GM18951 (cell line): ENCODE results near the gene TRIP12.
"Not testable (repeated sequence)": the region's sequence is repeated elsewhere in the genome, so short reads cannot be mapped to it uniquely, and the experiment has no call there.

Experiments
- POLR2A ChIP-seq: IDR thresholded peaks from 4 replicates; pipeline ENCODE4 v1.6.1; 2011; ENCODE audit warnings: mild to moderate bottlenecking; ENCODE audit not compliant: insufficient read length, insufficient read depth; ENCODE audit errors: extremely low read depth
- in situ Hi-C: fragments of 300-500 bp; cut with MboI; formaldehyde crosslinking; loops from one replicate; pipeline ENCODE4 v1.12.0; 2022; ENCODE audit warnings: low sequenced_read_pairs, mixed read lengths, inconsistent platforms; ENCODE audit not compliant: unreplicated experiment

Gene TRIP12

DNA sequence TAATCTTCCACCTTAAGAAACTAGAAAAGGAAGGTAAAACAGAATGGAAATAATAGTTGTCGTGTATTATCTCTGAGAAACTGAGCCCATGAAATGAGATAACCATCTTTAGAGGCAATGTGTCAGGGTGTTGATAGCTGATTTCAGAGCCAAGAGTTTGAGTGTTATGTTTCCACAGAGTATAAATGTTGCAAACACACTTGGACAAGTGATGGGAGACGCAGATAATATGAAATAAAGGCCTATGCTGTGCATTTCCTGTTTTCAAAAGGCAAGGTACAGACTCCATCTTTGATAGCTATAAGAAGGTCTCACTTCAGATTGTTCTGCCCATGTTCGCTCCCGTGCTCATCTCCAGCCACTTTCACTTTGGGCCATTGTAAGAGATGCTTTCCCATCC, 181.5 kb downstream of the TRIP12 start:
- TF ChIP-seq POLR2A = no peak

DNA sequence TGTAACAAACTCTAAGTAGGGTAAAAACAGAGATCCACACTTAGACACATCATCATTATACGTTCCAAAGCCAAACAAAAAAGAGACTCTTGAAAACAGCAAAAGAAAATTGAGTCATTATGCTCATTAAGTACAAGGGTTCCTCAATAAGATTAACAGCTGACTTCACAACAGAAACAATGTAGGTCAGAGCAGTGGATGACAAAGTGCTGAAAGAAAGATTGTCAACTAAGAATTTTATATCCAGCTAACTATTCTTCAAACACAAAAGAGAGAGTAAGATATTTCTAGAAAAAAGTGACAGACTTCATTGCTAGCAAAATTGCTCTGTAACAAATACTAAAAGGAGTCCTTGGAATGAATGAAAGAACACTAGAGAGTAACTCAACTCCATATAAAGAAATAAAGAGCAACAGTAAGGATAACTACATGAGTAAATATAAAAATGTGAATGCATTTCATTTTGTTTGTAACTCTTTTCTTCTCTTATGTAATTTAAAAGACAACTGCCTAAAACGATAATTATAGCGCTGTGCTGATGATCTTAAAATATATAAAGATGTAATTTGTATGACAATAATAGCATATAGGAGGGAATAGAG, 183.7 kb downstream of the TRIP12 start:
- in situ Hi-C loops = no loop called here
- no peak for TF ChIP-seq POLR2A

More for the DNA sequence above, 181.5 kb downstream of the TRIP12 start:
- in situ Hi-C loops = no loop called here

- in situ Hi-C loops = no loop called here
- no peak for TF ChIP-seq POLR2A
Observed at GRCh38 chr2:229734410-229734809, 187.4 kb downstream of the TRIP12 start.

GRCh38 chr2:229733611-229734245, 188.1 kb downstream of the TRIP12 start:
- in situ Hi-C loops = no loop called here
- no peak for TF ChIP-seq POLR2A

- in situ Hi-C loops = no loop called here
- no peak for TF ChIP-seq POLR2A
Observed at GRCh38 chr2:229732897-229733296, 188.9 kb downstream of the TRIP12 start.

DNA sequence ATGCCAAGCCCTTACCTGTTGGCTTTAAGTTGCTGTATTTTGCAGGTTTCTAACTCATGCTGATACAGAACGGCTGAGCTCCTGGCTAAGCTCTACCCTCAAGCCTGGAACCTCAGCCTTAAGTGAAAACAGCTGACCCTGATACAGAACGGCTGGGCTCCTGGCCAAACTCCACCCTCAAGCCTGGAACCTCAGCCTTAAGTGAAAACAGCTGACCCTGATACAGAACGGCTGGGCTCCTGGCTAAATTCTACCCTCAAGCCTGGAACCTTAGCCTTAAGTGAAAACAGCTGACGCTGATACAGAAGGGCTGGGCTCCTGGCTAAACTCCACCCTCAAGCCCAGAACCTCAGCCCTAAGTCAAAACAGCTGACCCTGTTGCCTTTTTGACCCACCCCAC, 189.9 kb downstream of the TRIP12 start:
- in situ Hi-C loops = no loop called here
- no peak for TF ChIP-seq POLR2A

DNA sequence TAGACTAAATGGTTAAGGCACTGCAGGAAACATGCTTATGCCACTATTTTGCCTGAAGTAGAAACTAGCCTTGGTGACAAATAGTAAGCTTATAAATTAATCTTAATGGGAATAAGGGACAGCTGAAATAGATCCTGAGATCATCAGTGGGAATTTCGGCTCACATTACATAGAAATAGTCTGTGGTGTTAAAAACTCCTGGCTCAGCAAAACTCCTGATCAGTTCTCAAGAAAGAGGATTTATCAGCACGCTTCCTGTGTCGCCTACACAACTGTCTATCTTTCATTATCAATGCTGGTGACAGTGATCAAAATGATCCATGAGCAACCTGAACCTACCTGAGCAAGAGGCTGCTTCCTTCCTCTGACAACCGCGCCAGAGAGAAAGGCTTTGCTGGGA, 190.4 kb downstream of the TRIP12 start:
- no peak for TF ChIP-seq POLR2A
- in situ Hi-C loops = no loop called here

GRCh38 chr2:229728370-229728769, 193.4 kb downstream of the TRIP12 start:
- in situ Hi-C loops = no loop called here
- TF ChIP-seq POLR2A = no peak

GRCh38 chr2:229726643-229727042, 195.2 kb downstream of the TRIP12 start:
- no peak for TF ChIP-seq POLR2A
- in situ Hi-C loops = no loop called here

DNA sequence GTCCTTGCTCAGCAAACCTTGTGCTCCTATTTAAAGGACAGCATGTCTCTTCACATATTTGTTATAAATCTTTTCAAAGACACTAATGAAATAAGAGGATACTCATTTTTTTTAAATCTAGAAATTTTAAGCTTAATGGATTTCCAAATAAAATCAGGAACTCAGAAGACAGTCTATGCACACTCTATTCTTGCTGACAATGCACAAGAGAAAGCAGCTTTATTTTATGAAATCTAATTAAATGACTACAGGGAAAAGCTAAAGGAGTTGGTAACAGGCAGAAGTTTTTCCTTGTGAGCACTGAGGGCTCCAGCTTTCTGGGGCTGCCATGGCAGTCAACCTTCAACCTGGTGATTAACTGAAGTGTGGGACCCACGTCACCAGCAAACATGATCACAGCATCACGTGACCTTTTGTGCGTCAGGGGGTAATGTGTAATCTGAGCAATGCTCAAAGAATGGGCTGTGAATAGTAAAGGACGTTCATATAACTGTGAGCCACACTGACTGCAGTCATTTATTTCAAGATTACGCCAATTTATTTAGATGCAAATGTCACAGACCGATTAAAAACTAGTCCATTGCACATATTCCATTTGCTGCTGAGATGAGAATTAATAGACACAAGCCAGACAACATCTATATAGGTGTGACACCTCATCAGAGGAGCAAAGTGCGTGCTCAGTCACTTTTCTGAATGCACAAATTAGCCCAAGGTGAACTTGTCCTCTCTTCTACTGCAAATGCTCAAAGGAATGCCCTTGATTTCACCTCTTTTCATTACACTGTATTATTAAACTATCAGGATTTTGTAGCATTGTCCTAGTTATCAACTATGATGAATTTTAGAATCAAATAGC, 195.9 kb downstream of the TRIP12 start:
- TF ChIP-seq POLR2A = no peak
- in situ Hi-C loops = no loop called here

- in situ Hi-C loops = not testable (repeated sequence)
Observed at GRCh38 chr2:229723192-229723591, 198.6 kb downstream of the TRIP12 start.

GRCh38 chr2:229719926-229720647, 201.7 kb downstream of the TRIP12 start:
- in situ Hi-C loops = no loop called here

DNA sequence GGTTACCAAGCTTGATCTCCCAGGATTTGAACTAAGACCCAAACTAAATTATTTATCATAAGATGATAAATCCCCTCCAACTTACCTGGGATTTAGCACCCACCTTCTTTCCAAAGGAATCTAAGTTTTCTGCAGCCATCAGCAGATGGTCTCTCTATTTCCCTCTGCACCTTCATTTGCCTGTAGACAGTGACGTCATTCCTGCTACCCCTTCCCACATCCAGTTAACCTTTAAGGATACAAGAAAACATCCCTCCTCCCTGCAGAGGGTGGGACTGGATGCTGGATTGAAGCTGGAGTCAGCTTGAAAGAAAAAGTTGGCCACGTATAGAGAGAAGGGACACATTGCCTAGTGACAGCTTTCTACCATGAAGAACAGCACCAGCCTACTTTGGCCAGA, 203.8 kb downstream of the TRIP12 start:
- TF ChIP-seq POLR2A = no peak
- in situ Hi-C loops = no loop called here

More at GRCh38 chr2:229719926-229720647, 201.7 kb downstream of the TRIP12 start:
- no peak for TF ChIP-seq POLR2A
